Measurements from ENCODE around the gene AK8. TPM values are rescaled to one million over a fixed set of nuclear protein-coding genes. Genes with fewer than 3 reads are reported as not detected.

Gene AK8
- total RNA-seq, 2 donors from 2014 or later = 0.24 to 0.63 TPM

Other genes starting within 250 kb of the AK8 start
- gene DDX31, start 208.3 kb downstream of the AK8 start, total RNA-seq = 10 to 100 TPM; 13.9 to 16.7 TPM
- gene GTF3C4, start 207.8 kb downstream of the AK8 start, total RNA-seq = 10 to 100 TPM; 13.8 to 16.0 TPM
- gene SPACA9, start 614 bp upstream of the AK8 start, total RNA-seq = 1 to 10 TPM; 5.2 to 5.8 TPM
- 10 to 100 TPM; 28.8 to 30.2 TPM for gene TSC1, start 66.3 kb upstream of the AK8 start, total RNA-seq
- gene GFI1B, start 100.4 kb upstream of the AK8 start, total RNA-seq = under 1 TPM in 1 of 2 donors, not detected in 1; 0.12 TPM
- gene GTF3C5, start 152.7 kb upstream of the AK8 start, total RNA-seq = 100 to 1,000 TPM in 1 of 2 donors, 10 to 100 TPM in 1; 79.5 to 101 TPM
- 1 to 10 TPM; 1.6 to 3.6 TPM for gene CEL, start 183.7 kb upstream of the AK8 start, total RNA-seq
- 10 to 100 TPM; 50.7 to 78.2 TPM for gene RALGDS, start 243.0 kb upstream of the AK8 start, total RNA-seq